GM23338 (cell line): ENCODE data around the gene DENND4A.

Experiments used
- CREB1 ChIP-seq: fragments of 250-450 bp; sonication (Bioruptor Pico); IDR thresholded peaks from 2 replicates; pipeline ENCODE4 v1.5.0; 2020; ENCODE audit warnings: low read depth, mild to moderate bottlenecking, moderate library complexity
- ETS1 ChIP-seq: IDR thresholded peaks from 2 replicates; pipeline ENCODE4 v1.6.1; 2016; ENCODE audit warnings: antibody characterized with exemption
- EZH2 ChIP-seq: fragments of 200-600 bp; sonication (generic); IDR thresholded peaks from one replicate; pipeline ENCODE4 v1.8.0; 2017; ENCODE audit warnings: antibody characterized with exemption, mild to moderate bottlenecking, low read depth; ENCODE audit not compliant: unreplicated experiment
- EZH2phosphoT487 ChIP-seq: fragments of 200-600 bp; sonication (generic); IDR thresholded peaks from one replicate; pipeline ENCODE4 v1.8.1; 2018; ENCODE audit warnings: antibody characterized with exemption; ENCODE audit not compliant: unreplicated experiment
- POLR2AphosphoS5 ChIP-seq: IDR thresholded peaks from 2 replicates; pipeline ENCODE4 v1.6.1; 2016; ENCODE audit warnings: antibody characterized with exemption, low read depth
- TF ChIP-seq, protein P1 (sequence below), 2 experiments: fragments of 200-600 bp in 1 of 2; sonication (generic) in 1 of 2; conservative IDR thresholded peaks; 2 replicates each; pipeline versions ENCODE4 v1.5.1 to v1.6.1; 2016 to 2017; ENCODE audit warnings: antibody characterized with exemption in 2 of 2, low read depth in 2 of 2, mild to moderate bottlenecking in 2 of 2, moderate library complexity in 1 of 2
- TF ChIP-seq, protein P2 (sequence below): IDR thresholded peaks from one replicate; pipeline ENCODE4 v1.6.1; 2018; ENCODE audit warnings: antibody characterized with exemption; ENCODE audit not compliant: unreplicated experiment

GRCh38 chr15:65778269-65778668, 13.8 kb downstream of the DENND4A start:
- TF ChIP-seq, protein P1, sequence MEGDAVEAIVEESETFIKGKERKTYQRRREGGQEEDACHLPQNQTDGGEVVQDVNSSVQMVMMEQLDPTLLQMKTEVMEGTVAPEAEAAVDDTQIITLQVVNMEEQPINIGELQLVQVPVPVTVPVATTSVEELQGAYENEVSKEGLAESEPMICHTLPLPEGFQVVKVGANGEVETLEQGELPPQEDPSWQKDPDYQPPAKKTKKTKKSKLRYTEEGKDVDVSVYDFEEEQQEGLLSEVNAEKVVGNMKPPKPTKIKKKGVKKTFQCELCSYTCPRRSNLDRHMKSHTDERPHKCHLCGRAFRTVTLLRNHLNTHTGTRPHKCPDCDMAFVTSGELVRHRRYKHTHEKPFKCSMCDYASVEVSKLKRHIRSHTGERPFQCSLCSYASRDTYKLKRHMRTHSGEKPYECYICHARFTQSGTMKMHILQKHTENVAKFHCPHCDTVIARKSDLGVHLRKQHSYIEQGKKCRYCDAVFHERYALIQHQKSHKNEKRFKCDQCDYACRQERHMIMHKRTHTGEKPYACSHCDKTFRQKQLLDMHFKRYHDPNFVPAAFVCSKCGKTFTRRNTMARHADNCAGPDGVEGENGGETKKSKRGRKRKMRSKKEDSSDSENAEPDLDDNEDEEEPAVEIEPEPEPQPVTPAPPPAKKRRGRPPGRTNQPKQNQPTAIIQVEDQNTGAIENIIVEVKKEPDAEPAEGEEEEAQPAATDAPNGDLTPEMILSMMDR (conservative IDR thresholded peaks at IDR 0.05; ENCODE audit: low read depth in 2 of 2) = no peak
- TF ChIP-seq EZH2 = no peak
- no peak for TF ChIP-seq EZH2phosphoT487
- no peak for TF ChIP-seq ETS1
- TF ChIP-seq, protein P2, sequence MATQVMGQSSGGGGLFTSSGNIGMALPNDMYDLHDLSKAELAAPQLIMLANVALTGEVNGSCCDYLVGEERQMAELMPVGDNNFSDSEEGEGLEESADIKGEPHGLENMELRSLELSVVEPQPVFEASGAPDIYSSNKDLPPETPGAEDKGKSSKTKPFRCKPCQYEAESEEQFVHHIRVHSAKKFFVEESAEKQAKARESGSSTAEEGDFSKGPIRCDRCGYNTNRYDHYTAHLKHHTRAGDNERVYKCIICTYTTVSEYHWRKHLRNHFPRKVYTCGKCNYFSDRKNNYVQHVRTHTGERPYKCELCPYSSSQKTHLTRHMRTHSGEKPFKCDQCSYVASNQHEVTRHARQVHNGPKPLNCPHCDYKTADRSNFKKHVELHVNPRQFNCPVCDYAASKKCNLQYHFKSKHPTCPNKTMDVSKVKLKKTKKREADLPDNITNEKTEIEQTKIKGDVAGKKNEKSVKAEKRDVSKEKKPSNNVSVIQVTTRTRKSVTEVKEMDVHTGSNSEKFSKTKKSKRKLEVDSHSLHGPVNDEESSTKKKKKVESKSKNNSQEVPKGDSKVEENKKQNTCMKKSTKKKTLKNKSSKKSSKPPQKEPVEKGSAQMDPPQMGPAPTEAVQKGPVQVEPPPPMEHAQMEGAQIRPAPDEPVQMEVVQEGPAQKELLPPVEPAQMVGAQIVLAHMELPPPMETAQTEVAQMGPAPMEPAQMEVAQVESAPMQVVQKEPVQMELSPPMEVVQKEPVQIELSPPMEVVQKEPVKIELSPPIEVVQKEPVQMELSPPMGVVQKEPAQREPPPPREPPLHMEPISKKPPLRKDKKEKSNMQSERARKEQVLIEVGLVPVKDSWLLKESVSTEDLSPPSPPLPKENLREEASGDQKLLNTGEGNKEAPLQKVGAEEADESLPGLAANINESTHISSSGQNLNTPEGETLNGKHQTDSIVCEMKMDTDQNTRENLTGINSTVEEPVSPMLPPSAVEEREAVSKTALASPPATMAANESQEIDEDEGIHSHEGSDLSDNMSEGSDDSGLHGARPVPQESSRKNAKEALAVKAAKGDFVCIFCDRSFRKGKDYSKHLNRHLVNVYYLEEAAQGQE = no peak
- TF ChIP-seq POLR2AphosphoS5 = no peak
- no peak for TF ChIP-seq CREB1 (CRISPR knock-in tag)
